GM18505 (cell line): ENCODE data around the gene BAHCC1.

Source experiments
- ATAC-seq: cut with Tn5 transposase; IDR thresholded peaks from one replicate; pipeline ENCODE4 v1.9.1; 2021; ENCODE audit not compliant: unreplicated experiment
- POLR2A ChIP-seq: IDR thresholded peaks from 4 replicates; pipeline ENCODE4 v1.6.1; 2011; ENCODE audit warnings: borderline replicate concordance; ENCODE audit not compliant: insufficient read depth, insufficient read length; ENCODE audit errors: extremely low read depth

BAHCC1 gene

GRCh38 chr17:81401723-81402529, 6.7 kb downstream of the BAHCC1 start:
- no peak for ATAC-seq
- TF ChIP-seq POLR2A = no peak

GRCh38 chr17:81402530-81402941, 7.3 kb downstream of the BAHCC1 start:
- no peak for ATAC-seq
- no peak for TF ChIP-seq POLR2A

- no peak for TF ChIP-seq POLR2A
- no peak for ATAC-seq
These were observed 7.8 kb downstream of the BAHCC1 start for GRCh38 chr17:81402981-81403467.

- ATAC-seq = no peak
- no peak for TF ChIP-seq POLR2A
These were observed 8.6 kb downstream of the BAHCC1 start for GRCh38 chr17:81403671-81404534.

GRCh38 chr17:81404558-81405165, 9.4 kb downstream of the BAHCC1 start:
- ATAC-seq = no peak
- TF ChIP-seq POLR2A = no peak

- ATAC-seq = no peak
- no peak for TF ChIP-seq POLR2A
These were observed 10.2 kb downstream of the BAHCC1 start for GRCh38 chr17:81405411-81405872.

GRCh38 chr17:81406117-81406953, 11.1 kb downstream of the BAHCC1 start:
- ATAC-seq = no peak
- TF ChIP-seq POLR2A = no peak

- no peak for TF ChIP-seq POLR2A
- ATAC-seq = no peak
These were observed 12.8 kb downstream of the BAHCC1 start for GRCh38 chr17:81408049-81408448.

- no peak for TF ChIP-seq POLR2A
- ATAC-seq = no peak
These were observed 14.1 kb downstream of the BAHCC1 start for GRCh38 chr17:81409190-81409935.

GRCh38 chr17:81410852-81411251, 15.6 kb downstream of the BAHCC1 start:
- TF ChIP-seq POLR2A = no peak
- ATAC-seq = no peak

GRCh38 chr17:81411305-81411704, 16.0 kb downstream of the BAHCC1 start:
- no peak for ATAC-seq
- no peak for TF ChIP-seq POLR2A
